Measurements from ENCODE around the gene MEGF11.

GRCh38 chr15:65956307-65956706 is 297.2 kb downstream of the MEGF11 start:
- TF ChIP-seq, protein P1, sequence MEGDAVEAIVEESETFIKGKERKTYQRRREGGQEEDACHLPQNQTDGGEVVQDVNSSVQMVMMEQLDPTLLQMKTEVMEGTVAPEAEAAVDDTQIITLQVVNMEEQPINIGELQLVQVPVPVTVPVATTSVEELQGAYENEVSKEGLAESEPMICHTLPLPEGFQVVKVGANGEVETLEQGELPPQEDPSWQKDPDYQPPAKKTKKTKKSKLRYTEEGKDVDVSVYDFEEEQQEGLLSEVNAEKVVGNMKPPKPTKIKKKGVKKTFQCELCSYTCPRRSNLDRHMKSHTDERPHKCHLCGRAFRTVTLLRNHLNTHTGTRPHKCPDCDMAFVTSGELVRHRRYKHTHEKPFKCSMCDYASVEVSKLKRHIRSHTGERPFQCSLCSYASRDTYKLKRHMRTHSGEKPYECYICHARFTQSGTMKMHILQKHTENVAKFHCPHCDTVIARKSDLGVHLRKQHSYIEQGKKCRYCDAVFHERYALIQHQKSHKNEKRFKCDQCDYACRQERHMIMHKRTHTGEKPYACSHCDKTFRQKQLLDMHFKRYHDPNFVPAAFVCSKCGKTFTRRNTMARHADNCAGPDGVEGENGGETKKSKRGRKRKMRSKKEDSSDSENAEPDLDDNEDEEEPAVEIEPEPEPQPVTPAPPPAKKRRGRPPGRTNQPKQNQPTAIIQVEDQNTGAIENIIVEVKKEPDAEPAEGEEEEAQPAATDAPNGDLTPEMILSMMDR (IDR thresholded peaks at IDR 0.05), result no peak
- no peak for TF ChIP-seq POLR2A (IDR thresholded peaks at IDR 0.05)

Measured in breast epithelium (tissue), 3 donors.